ENCODE results near the gene RPS6KA2.

- TF ChIP-seq POLR2A (IDR thresholded peaks at IDR 0.05) (no peak), CTCF (IDR thresholded peaks at IDR 0.05) (no peak)
These were observed 126.8 kb downstream of the RPS6KA2 start for GRCh38 chr6:166500246-166500645.
